ENCODE data around the gene SCN7A.

The SCN7A gene

GRCh38 chr2:166411473-166412230 lies 82.4 kb downstream of the SCN7A start:
- no peak for TF ChIP-seq CTCF (IDR thresholded peaks at IDR 0.05)

- no peak for TF ChIP-seq CTCF (IDR thresholded peaks at IDR 0.05)
Measured at GRCh38 chr2:166410828-166411472, 83.1 kb downstream of the SCN7A start.

GRCh38 chr2:166406374-166406773 lies 87.7 kb downstream of the SCN7A start:
- no peak for TF ChIP-seq CTCF (IDR thresholded peaks at IDR 0.05)

GRCh38 chr2:166405569-166405926 lies 88.5 kb downstream of the SCN7A start:
- TF ChIP-seq CTCF (IDR thresholded peaks at IDR 0.05): no peak

GRCh38 chr2:166404831-166405568 lies 89.0 kb downstream of the SCN7A start:
- TF ChIP-seq CTCF (IDR thresholded peaks at IDR 0.05): no peak

GRCh38 chr2:166394245-166394644 lies 99.8 kb downstream of the SCN7A start:
- TF ChIP-seq CTCF (IDR thresholded peaks at IDR 0.05): no peak

GRCh38 chr2:166393008-166393407 lies 101.0 kb downstream of the SCN7A start:
- no peak for TF ChIP-seq CTCF (IDR thresholded peaks at IDR 0.05)
